ENCODE measurements around the gene SYNM. TPM values are rescaled to one million over a fixed set of nuclear protein-coding genes. Genes with fewer than 3 reads are reported as not detected.

Gene SYNM
- total RNA-seq, 1 experiment from 2014 or later = 1.9 TPM

DNA sequence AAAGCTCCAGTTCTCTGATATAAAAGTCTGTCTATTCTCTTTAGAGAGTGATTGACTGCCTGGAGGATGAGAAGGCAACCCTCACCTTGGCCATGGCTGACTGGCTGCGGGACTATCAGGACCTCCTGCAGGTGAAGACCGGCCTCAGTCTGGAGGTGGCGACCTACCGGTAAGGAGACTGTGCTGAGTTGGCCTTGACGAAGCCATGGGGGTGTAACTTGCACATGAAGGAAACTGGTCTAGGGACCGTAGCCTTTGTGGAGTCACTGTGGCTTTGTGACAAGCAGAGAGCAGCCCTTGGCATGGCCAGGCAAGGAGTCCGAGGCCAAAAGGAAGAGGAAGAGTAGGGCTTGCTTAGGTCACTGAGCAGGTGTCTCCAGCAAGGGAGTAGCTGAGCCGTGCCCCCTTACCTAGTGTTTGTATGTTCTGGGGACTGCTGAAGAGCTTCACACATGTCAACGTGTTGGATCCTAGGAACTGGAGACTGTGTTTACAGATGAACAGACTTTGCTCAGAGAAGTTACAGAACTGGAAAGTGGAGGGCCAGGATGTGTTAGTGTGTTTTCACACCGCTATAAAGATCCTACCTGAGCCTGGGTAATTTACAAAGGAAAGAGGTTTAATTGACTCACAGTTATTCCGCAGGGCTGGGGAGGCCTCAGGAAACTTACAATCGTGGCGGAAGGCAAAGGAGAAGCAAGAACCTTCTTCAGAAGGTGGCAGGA, 8.8 kb downstream of the SYNM start:
- no peaks in the 10 kb centered on the region for H3K79me2 ChIP-seq (ENCODE audit: insufficient read depth, low read length)
- H2BK20ac ChIP-seq (ENCODE audit: low read depth, low read length, poor library complexity, severe bottlenecking) = no peak overlapping the region
- no peak overlapping the region for H2BK12ac ChIP-seq (ENCODE audit: insufficient read length, low read depth, low read length)
- no peak overlapping the region for H2AFZ ChIP-seq (ENCODE audit: low read length)
- H3T11ph ChIP-seq (ENCODE audit: low read length) = no peak overlapping the region
- H3K14ac ChIP-seq (ENCODE audit: insufficient read depth, low read length) = no peak overlapping the region; the same call in 1 of the 2 replicates
- peaks cover 7% of the 10 kb centered on the region for H3K27me3 Mint-ChIP-seq (ENCODE audit: low read depth)
- no peak overlapping the region for H3K27ac ChIP-seq (ENCODE audit: insufficient read length, low read depth, low read length)
- H3K9me3 Mint-ChIP-seq = no peaks in the 10 kb centered on the region
- H2BK5ac ChIP-seq (ENCODE audit: insufficient read length, low read length) = no peak overlapping the region
- no peak overlapping the region for H3K18ac ChIP-seq (ENCODE audit: insufficient read length, low read depth, low read length)
- no peaks in the 10 kb centered on the region for H3K79me1 ChIP-seq (ENCODE audit: insufficient read depth, low read depth, low read length, poor library complexity, severe bottlenecking)
- peaks cover 0 to 10% (median 5%) of the 10 kb centered on the region in 3 experiments; a peak in 5 of 7 replicates for H3K36me3 Mint-ChIP-seq (ENCODE audit: insufficient read depth in 1 of 3, low read depth in 3 of 3)
- H4K20me1 ChIP-seq (ENCODE audit: control insufficient read depth, insufficient read depth, insufficient read length) = no peaks in the 10 kb centered on the region
- no peak overlapping the region for H3K4me3 Mint-ChIP-seq
- H3K9me3 ChIP-seq (ENCODE audit: control insufficient read depth, low read depth, low read length) = no peaks in the 10 kb centered on the region
- no peak overlapping the region for H2AK5ac ChIP-seq (ENCODE audit: insufficient read length, low read length)
- H3K27ac Mint-ChIP-seq = no peak overlapping the region; a peak in 1 of 7 replicates
- TF ChIP-seq, protein P1, sequence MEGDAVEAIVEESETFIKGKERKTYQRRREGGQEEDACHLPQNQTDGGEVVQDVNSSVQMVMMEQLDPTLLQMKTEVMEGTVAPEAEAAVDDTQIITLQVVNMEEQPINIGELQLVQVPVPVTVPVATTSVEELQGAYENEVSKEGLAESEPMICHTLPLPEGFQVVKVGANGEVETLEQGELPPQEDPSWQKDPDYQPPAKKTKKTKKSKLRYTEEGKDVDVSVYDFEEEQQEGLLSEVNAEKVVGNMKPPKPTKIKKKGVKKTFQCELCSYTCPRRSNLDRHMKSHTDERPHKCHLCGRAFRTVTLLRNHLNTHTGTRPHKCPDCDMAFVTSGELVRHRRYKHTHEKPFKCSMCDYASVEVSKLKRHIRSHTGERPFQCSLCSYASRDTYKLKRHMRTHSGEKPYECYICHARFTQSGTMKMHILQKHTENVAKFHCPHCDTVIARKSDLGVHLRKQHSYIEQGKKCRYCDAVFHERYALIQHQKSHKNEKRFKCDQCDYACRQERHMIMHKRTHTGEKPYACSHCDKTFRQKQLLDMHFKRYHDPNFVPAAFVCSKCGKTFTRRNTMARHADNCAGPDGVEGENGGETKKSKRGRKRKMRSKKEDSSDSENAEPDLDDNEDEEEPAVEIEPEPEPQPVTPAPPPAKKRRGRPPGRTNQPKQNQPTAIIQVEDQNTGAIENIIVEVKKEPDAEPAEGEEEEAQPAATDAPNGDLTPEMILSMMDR (conservative IDR thresholded peaks at IDR 0.05) = no peak
- H2BK15ac ChIP-seq (ENCODE audit: low read depth, low read length) = no peak overlapping the region
- no peak overlapping the region for H4K5ac ChIP-seq (ENCODE audit: insufficient read length, low read depth, low read length)
- H3K4ac ChIP-seq (ENCODE audit: low read depth, low read length) = no peak overlapping the region
- no CpG with 5 or more reads among the region's 13 CpGs for WGBS (ENCODE audit: extremely low coverage, insufficient read length, low lambda C conversion rate)
- H3K9ac ChIP-seq (ENCODE audit: extremely low read depth, insufficient read length, low read length) = no peak overlapping the region
- no peak overlapping the region for H3K23ac ChIP-seq (ENCODE audit: insufficient read length, low read depth, low read length)
- H3K56ac ChIP-seq (ENCODE audit: insufficient read length, low read depth, low read length) = no peak overlapping the region
- no peaks in the 10 kb centered on the region for H3K23me2 ChIP-seq (ENCODE audit: insufficient read length, low read depth, low read length, poor library complexity, severe bottlenecking)
- no peak overlapping the region for H4K8ac ChIP-seq (replicated peaks; ENCODE audit: insufficient read length, low read depth, low read length)
- no peak overlapping the region for H3K4me2 ChIP-seq (ENCODE audit: insufficient read depth, insufficient read length, low read length)
- DNase-seq = no peak
- H3K4me1 Mint-ChIP-seq = no peaks in the 10 kb centered on the region
- no peak overlapping the region for H2BK120ac ChIP-seq (ENCODE audit: low read depth, low read length, poor library complexity, severe bottlenecking)
- no peak overlapping the region for H4K91ac ChIP-seq (ENCODE audit: insufficient read length, low read depth, low read length)
- no peaks in the 10 kb centered on the region for H3K4me1 ChIP-seq (ENCODE audit: insufficient read depth, low read length)
- H3K27me3 ChIP-seq (ENCODE audit: insufficient read depth, low read length) = no peaks in the 10 kb centered on the region; the same call in 1 of the 2 replicates

All from H9 (cell line).